Stimulated activated naive B cell treated with anti-CD40 and anti-IgM and Interleukin-4, amounts not matched to agents 10 μg/mL and 1 μg/mL and 100 μg/mL, for 72 hours (primary cell): Measurements from ENCODE around the gene MGRN1.

ENCODE experiments used
- ATAC-seq, 2 donors: fragments of 150-1000 bp; cut with Tn5 transposase; replicated peaks; 2 replicates each; pipeline ENCODE4 v1.10.0; 2021; ENCODE audit warnings: moderate library complexity in 1 of 2
- DNase-seq: peaks from one replicate; pipeline ENCODE4 v3.0.0; 2021
- H3K27ac Mint-ChIP-seq: one replicate; pipeline ENCODE4 v1.8.0; 2022; ENCODE audit warnings: mild to moderate bottlenecking, mixed read lengths
- H3K27me3 Mint-ChIP-seq, 2 donors: one replicate each; pipeline ENCODE4 v1.8.0; 2022; ENCODE audit warnings: mixed read lengths in 2 of 2
- H3K36me3 Mint-ChIP-seq, 2 donors: one replicate each; pipeline ENCODE4 v1.8.0; 2022; ENCODE audit warnings: mixed read lengths in 2 of 2, mild to moderate bottlenecking in 1 of 2
- H3K4me1 Mint-ChIP-seq, 2 donors: one replicate each; pipeline ENCODE4 v1.8.0; 2022; ENCODE audit warnings: mixed read lengths in 2 of 2, mild to moderate bottlenecking in 1 of 2
- H3K4me3 Mint-ChIP-seq, 2 donors: one replicate each; pipeline ENCODE4 v1.8.0; 2022; ENCODE audit warnings: mild to moderate bottlenecking in 2 of 2, mixed read lengths in 2 of 2, moderate library complexity in 1 of 2
- H3K9me3 Mint-ChIP-seq, 2 donors: one replicate each; pipeline ENCODE4 v1.8.0; 2022; ENCODE audit warnings: mixed read lengths in 2 of 2, mild to moderate bottlenecking in 1 of 2

Gene MGRN1

DNA sequence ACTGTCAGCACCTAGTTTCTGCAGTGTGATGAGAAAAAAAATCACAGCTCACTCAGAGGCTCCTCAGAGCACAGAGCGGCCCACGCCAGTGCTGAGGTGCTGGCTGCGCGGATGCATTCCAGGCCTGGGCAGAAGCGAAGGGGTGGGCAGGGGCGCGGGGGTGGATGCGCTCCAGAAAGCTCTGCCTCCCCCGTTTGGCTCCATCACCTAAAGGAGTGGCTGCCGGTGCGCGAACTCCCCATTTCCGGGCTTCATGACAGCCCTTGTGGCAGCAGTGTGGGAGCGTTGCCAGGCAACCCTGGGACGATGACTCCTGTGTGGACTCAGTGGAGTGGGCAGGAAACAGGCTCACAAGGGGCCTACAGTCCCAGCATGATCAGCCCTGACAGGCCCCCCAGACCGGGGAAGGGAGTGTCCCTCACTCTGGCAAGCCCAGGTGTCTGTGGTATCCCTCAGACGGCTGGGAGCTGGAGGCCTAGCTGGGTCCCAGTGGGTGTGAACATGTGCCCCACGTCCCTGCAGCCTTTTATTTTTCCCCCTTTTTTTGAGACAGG, 35.9 kb downstream of the MGRN1 start:
- DNase-seq (peak; percentile 59), ATAC-seq (peak; percentile 5 to 63)
- Mint-ChIP-seq H3K36me3 (peaks cover 51 to 59% of the 10 kb centered on the region in 2 donors), H3K4me1 (peaks cover 45 to 62% of the 10 kb centered on the region in 2 donors), H3K27ac (peak overlapping the region; percentile 56), H3K9me3 (no peaks in the 10 kb centered on the region), H3K4me3 (no peak overlapping the region), H3K27me3 (no peaks in the 10 kb centered on the region)

GRCh38 chr16:4661661-4662060, 37.0 kb downstream of the MGRN1 start:
- Mint-ChIP-seq H3K27ac (peak overlapping the region; percentile 62), H3K4me1 (peaks cover 45 to 62% of the 10 kb centered on the region in 2 donors)

GRCh38 chr16:4663465-4663776, 38.8 kb downstream of the MGRN1 start:
- Mint-ChIP-seq H3K36me3 (peaks cover 45 to 52% of the 10 kb centered on the region in 2 donors), H3K27ac (peak overlapping the region; percentile 93), H3K9me3 (no peaks in the 10 kb centered on the region), H3K4me1 (peaks cover 45 to 62% of the 10 kb centered on the region in 2 donors), H3K27me3 (no peaks in the 10 kb centered on the region), H3K4me3 (peak overlapping the region; percentile 67 to 75)
- DNase-seq = no peak
- no peak for ATAC-seq

More at GRCh38 chr16:4661661-4662060, 37.0 kb downstream of the MGRN1 start:
- Mint-ChIP-seq H3K27me3 (no peaks in the 10 kb centered on the region), H3K36me3 (peaks cover 48 to 59% of the 10 kb centered on the region in 2 donors), H3K9me3 (no peaks in the 10 kb centered on the region), H3K4me3 (peak overlapping the region in 1 of 2 donors; percentile 3)
- ATAC-seq (no peak), DNase-seq (no peak)

DNA sequence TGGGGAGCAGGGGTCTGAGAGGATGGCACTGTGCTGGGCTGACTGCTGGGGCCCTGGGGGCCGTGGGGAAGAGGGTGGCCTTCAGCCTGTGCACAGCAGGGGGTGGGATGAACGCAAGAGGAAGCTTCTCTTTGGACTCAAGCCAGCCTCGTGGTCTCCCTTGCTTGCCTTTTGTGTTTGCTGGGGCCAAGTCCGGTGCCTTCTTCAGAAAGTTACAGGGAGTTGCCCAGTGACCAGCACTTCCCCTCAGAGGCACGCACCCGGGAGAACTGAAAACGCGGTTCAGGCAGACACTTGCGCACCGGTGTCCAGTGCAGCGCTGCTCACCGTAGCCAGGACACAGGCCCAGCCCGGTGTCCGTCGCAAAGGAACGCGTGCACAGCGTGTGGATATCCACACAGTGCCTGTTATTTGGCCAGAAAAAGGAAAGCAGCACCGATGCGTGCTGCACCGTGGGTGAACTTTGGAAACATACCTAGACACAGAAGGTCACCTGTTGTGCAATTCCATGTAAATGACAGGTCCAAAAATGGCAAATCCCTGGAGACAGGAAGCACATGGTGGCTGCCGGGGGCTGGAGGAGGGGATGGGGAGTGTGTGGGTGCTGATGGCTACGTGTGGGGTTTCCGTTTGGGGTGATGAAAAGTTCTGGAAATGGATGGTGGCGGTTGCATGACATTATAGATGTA, 39.3 kb downstream of the MGRN1 start:
- peak; percentile 67 for DNase-seq
- Mint-ChIP-seq H3K4me3 (peak overlapping the region; percentile 67 to 75), H3K36me3 (peaks cover 40 to 48% of the 10 kb centered on the region in 2 donors), H3K27me3 (no peaks in the 10 kb centered on the region), H3K4me1 (peaks cover 42 to 58% of the 10 kb centered on the region in 2 donors), H3K9me3 (no peaks in the 10 kb centered on the region), H3K27ac (peak overlapping the region; percentile 93)
- ATAC-seq = peak; percentile 62 to 77

DNA sequence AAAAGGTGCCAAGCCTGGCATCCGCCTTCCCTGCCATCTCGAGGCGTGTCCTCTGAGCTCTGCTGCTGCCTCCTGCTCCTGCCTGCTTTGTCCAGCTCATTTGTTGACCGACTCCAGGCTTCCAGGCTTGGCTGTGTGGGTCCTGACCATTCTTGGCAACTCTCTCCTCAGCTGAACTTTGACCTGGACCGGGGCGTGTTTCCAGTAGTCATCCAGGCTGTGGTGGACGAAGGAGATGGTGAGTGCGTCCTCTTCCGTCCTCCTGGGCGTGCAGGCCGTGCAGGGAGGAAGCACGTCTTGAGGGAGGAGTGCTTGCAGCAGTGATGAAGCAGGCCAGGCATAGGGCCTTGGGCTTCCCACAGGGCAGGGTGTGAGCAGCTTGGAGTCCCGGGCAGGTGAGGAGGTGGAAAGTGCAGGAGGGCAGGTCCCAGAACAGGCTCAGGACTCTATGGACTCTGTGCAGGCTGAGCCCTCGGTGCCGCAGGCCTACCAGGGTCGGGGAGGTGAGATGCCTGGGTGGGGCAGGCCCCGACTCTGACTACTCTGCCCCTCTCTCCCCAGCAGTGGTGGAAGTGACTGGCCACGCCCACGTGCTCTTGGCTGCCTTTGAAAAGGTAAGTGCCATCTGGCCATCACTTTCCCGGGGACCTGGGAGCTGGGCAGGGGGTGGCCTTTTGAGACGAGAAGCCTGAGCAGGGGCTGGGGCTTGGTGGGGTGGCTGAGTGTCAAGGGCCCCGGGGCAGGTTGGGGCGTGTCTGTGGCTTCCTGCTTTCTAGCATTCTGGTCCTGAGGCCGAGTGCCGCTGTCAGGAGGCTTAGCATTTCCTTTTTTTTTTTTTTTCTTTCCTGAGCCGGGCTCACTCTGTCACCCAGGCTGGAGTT, 40.2 kb downstream of the MGRN1 start:
- peak; percentile 37 for DNase-seq
- H3K36me3 Mint-ChIP-seq = peaks cover 37 to 44% of the 10 kb centered on the region in 2 donors
- peak overlapping the region; percentile 67 to 75 for H3K4me3 Mint-ChIP-seq
- no peaks in the 10 kb centered on the region for H3K27me3 Mint-ChIP-seq
- no peaks in the 10 kb centered on the region for H3K9me3 Mint-ChIP-seq
- peak; percentile 30 to 41 for ATAC-seq
- H3K4me1 Mint-ChIP-seq = peaks cover 37 to 50% of the 10 kb centered on the region in 2 donors
- H3K27ac Mint-ChIP-seq = peak overlapping the region; percentile 93

- no peak overlapping the region for H3K4me3 Mint-ChIP-seq
- peak overlapping the region; percentile 68 for H3K27ac Mint-ChIP-seq
- peaks cover 23 to 31% of the 10 kb centered on the region in 2 donors for H3K4me1 Mint-ChIP-seq
- H3K27me3 Mint-ChIP-seq = no peaks in the 10 kb centered on the region
- H3K9me3 Mint-ChIP-seq = no peaks in the 10 kb centered on the region
- DNase-seq (no peak), ATAC-seq (no peak)
- peaks cover 36 to 37% of the 10 kb centered on the region in 2 donors for H3K36me3 Mint-ChIP-seq
Measured at GRCh38 chr16:4666537-4667202, 42.0 kb downstream of the MGRN1 start.

GRCh38 chr16:4667203-4667963, 42.8 kb downstream of the MGRN1 start:
- H3K27ac Mint-ChIP-seq = no peak overlapping the region
- H3K27me3 Mint-ChIP-seq = no peaks in the 10 kb centered on the region
- H3K4me3 Mint-ChIP-seq = no peak overlapping the region
- DNase-seq (no peak), ATAC-seq (no peak)
- H3K36me3 Mint-ChIP-seq = peaks cover 32 to 40% of the 10 kb centered on the region in 2 donors
- no peaks in the 10 kb centered on the region for H3K9me3 Mint-ChIP-seq
- H3K4me1 Mint-ChIP-seq = peaks cover 23 to 29% of the 10 kb centered on the region in 2 donors

GRCh38 chr16:4668313-4668960, 43.8 kb downstream of the MGRN1 start:
- no peak for DNase-seq
- Mint-ChIP-seq H3K4me1 (peaks cover 15 to 19% of the 10 kb centered on the region in 2 donors), H3K27ac (no peak overlapping the region), H3K4me3 (no peak overlapping the region), H3K9me3 (no peaks in the 10 kb centered on the region), H3K36me3 (peaks cover 31 to 34% of the 10 kb centered on the region in 2 donors), H3K27me3 (no peaks in the 10 kb centered on the region)
- ATAC-seq = no peak

- Mint-ChIP-seq H3K9me3 (no peaks in the 10 kb centered on the region), H3K27me3 (no peaks in the 10 kb centered on the region), H3K36me3 (peaks cover 31 to 37% of the 10 kb centered on the region in 2 donors), H3K27ac (peak overlapping the region; percentile 49), H3K4me1 (peaks cover 10 to 11% of the 10 kb centered on the region in 2 donors), H3K4me3 (no peak overlapping the region)
- ATAC-seq (no peak), DNase-seq (no peak)
Measured at GRCh38 chr16:4673387-4674046, 48.9 kb downstream of the MGRN1 start.

- Mint-ChIP-seq H3K27me3 (no peaks in the 10 kb centered on the region), H3K4me1 (peaks cover 10 to 11% of the 10 kb centered on the region in 2 donors), H3K27ac (no peak overlapping the region), H3K36me3 (peaks cover 29 to 32% of the 10 kb centered on the region in 2 donors), H3K4me3 (no peak overlapping the region), H3K9me3 (no peaks in the 10 kb centered on the region)
- no peak for ATAC-seq
- no peak for DNase-seq
Measured at GRCh38 chr16:4674926-4675530, 50.4 kb downstream of the MGRN1 start.

DNA sequence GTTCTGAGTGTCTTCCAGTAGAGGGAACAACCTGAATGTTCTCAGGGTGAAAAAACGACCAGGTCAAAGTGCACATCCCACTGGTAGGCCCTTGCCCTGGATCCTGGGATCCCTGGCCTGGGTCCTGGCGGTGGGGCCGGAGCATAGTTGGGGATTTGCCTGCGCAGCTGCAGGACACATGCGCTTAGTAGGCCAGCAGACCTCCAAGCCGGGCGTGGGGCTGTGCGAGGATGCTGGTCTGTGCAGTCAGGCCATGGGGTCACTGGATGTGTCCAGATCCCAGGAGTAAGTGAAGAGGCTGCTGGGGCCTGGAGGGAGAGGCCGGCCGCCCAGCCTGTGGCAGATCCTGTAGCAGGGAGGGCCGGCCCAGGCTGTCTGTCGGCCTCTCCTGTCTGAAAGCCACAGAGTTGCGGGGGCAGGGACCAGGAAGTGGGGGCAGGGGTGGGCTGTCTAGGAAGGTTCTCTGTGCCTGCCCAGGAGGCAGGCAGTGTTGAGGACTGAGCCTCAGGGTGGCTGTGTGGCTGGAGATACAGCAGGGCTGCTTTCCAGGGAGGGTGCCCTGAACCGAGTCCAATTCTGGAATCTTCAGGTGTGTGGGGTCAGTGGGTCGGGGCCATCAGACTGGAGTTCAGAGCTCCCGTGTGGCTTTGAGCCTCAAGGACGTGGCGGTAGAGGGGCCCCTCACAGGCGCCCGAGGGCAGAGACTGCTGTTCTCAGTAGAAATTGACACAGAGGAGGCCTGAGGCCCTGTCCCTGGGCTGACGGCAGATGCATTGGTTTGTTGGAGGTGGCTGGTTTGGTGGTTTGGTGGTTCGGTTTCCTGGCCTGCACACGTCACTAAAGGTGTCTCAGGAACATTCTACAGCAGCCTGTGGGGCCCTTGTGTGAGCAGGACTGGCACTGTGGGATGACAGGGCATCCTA, 51.5 kb downstream of the MGRN1 start:
- peaks cover 28 to 40% of the 10 kb centered on the region in 2 donors for H3K36me3 Mint-ChIP-seq
- no peaks in the 10 kb centered on the region for H3K27me3 Mint-ChIP-seq
- peak; percentile 38 to 45 for ATAC-seq
- peak overlapping the region in 1 of 2 donors; percentile 11 for H3K4me3 Mint-ChIP-seq
- H3K27ac Mint-ChIP-seq = peak overlapping the region; percentile 88
- DNase-seq = no peak
- H3K9me3 Mint-ChIP-seq = no peaks in the 10 kb centered on the region
- H3K4me1 Mint-ChIP-seq = peaks cover 10 to 11% of the 10 kb centered on the region in 2 donors

GRCh38 chr16:4676831-4677230, 52.2 kb downstream of the MGRN1 start:
- DNase-seq (no peak), ATAC-seq (no peak)
- Mint-ChIP-seq H3K9me3 (no peaks in the 10 kb centered on the region), H3K4me1 (peaks cover 11 to 12% of the 10 kb centered on the region in 2 donors), H3K27ac (peak overlapping the region; percentile 33), H3K4me3 (no peak overlapping the region), H3K27me3 (no peaks in the 10 kb centered on the region), H3K36me3 (peaks cover 28 to 47% of the 10 kb centered on the region in 2 donors)
